Natural killer cell (primary cell): Measurements from ENCODE around the gene OR4D2. TPM values are rescaled to one million over a fixed set of nuclear protein-coding genes. Genes with fewer than 3 reads are reported as not detected.

Experiments
- ATAC-seq, 3 donors: fragments of 150-1000 bp in 2 of 3; fragments of 200-7000 bp in 1 of 3; cut with Tn5 transposase; 1 replicate in 1 of 3; 2 replicates in 2 of 3; pipeline ENCODE4 v1.10.0; 2021; ENCODE audit warnings: mild to moderate bottlenecking in 2 of 3, moderate library complexity in 2 of 3
- DNase-seq, 2 donors: peaks; one replicate each; pipeline versions ENCODE4 v3.0.0 to v3.0.0-alpha.2; 2013 to 2021; ENCODE audit warnings: mixed read lengths in 1 of 2
- H3K27ac ChIP-seq: one replicate; pipeline ENCODE4 v1.5.1; 2013; ENCODE audit warnings: mild to moderate bottlenecking, low read length
- H3K27me3 ChIP-seq: one replicate; pipeline ENCODE4 v1.6.1; 2013; ENCODE audit warnings: low read length; ENCODE audit not compliant: control insufficient read depth, insufficient read depth
- H3K36me3 ChIP-seq: one replicate; pipeline ENCODE4 v1.6.1; 2013; ENCODE audit warnings: low read length; ENCODE audit not compliant: control insufficient read depth, insufficient read depth
- H3K4me1 ChIP-seq: one replicate; pipeline ENCODE4 v1.6.1; 2013; ENCODE audit warnings: low read length; ENCODE audit not compliant: control insufficient read depth, insufficient read depth
- H3K4me3 ChIP-seq: one replicate; pipeline ENCODE4 v1.5.1; 2013; ENCODE audit warnings: low read length
- H3K9me3 ChIP-seq: one replicate; pipeline ENCODE4 v1.6.1; 2013; ENCODE audit warnings: low read length; ENCODE audit not compliant: control insufficient read depth, insufficient read depth
- H3K27ac Mint-ChIP-seq, 2 donors: one replicate each; pipeline ENCODE4 v1.8.0; 2022; ENCODE audit warnings: mild to moderate bottlenecking in 2 of 2, mixed read lengths in 2 of 2, moderate library complexity in 1 of 2
- H3K27me3 Mint-ChIP-seq, 2 donors: one replicate each; pipeline ENCODE4 v1.8.0; 2022; ENCODE audit warnings: low read depth in 2 of 2, mixed read lengths in 2 of 2
- H3K36me3 Mint-ChIP-seq: one replicate; pipeline ENCODE4 v1.8.0; 2022; ENCODE audit warnings: mixed read lengths
- H3K4me1 Mint-ChIP-seq, 2 donors: one replicate each; pipeline ENCODE4 v1.8.0; 2022; ENCODE audit warnings: mixed read lengths in 2 of 2
- H3K4me3 Mint-ChIP-seq: one replicate; pipeline ENCODE4 v1.8.0; 2022; ENCODE audit warnings: mild to moderate bottlenecking, moderate library complexity, mixed read lengths
- H3K9me3 Mint-ChIP-seq, 2 donors: one replicate each; pipeline ENCODE4 v1.8.0; 2022; ENCODE audit warnings: mixed read lengths in 2 of 2
- whole genome bisulfite sequencing: methylation state at CpG from one replicate; pipeline ENCODE4 v1.1.7; 2013; ENCODE audit warnings: missing lambda C conversion rate; ENCODE audit not compliant: insufficient coverage; 5-methylcytosine and 5-hydroxymethylcytosine counted together
- intact Hi-C: fragments of 100-400 bp; cut with micrococcal nuclease; formaldehyde crosslinking; loops from one replicate; pipeline ENCODE4 v1.14.2; 2022
- total RNA-seq, 4 donors: library from RNA; stranded (reverse); fragments of 120-200 nt in 1 of 4; gene quantifications; one replicate each; pipeline versions ENCODE4 v1.2.3 to v1.2.4, GENCODE V29; 2013 to 2022
- TF ChIP-seq, protein P1 (sequence below): fragments of 200-600 bp; IDR thresholded peaks from one replicate; pipeline ENCODE4 v1.8.0; 2022; ENCODE audit warnings: antibody characterized with exemption

Gene OR4D2
- total RNA-seq, 3 donors from 2014 or later (not counting 1 experiment from before 2014, with no cell fraction given): not detected

DNA sequence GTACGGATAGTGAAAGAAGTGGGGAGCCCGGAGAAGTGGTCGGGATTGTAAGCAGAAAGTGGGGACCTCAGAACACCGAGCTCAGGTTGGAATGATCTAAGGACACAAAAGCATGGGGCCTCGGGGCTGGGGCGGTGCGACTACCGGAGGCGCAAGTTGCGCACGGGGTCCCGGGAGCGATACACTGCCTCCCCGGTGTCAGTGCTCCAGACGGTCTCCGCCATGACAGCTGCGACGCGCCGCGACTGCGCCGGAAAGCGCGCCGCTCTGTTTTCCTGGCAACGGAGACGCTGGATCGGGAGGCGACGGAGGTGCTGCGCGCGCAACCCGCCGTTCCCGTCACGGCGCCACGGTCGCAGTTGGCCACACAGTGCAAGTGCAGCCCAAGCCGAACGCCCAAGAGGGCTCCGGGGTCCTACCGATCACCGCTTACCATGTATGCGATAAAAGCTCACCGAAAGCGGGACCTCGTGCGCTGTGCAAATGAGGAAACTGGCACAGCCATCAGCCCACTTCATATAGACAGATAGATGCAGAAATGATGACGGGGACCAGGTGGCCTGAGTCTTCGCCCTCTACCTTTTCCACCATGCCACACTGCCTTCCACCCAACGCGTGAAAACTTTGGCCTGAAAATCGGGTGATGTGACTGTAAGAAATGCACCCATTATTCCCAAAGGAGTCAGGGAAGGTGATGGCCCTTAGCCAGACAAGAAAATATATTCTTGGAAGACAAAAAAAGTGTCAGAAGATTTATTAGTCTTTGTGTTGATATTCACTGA is 52.4 kb downstream of the OR4D2 start, which contains the start of gene MKS1:
TSS of gene MKS1 (minus strand) at position 249 of the 782 bp plus-strand sequence. CDS start at position 224, 25 bp downstream.
- Mint-ChIP-seq H3K27me3 (peaks cover 0 to 13% of the 10 kb centered on the region in 2 donors), H3K4me1 (peaks cover 18 to 22% of the 10 kb centered on the region in 2 donors), H3K9me3 (no peaks in the 10 kb centered on the region), H3K36me3 (no peaks in the 10 kb centered on the region), H3K27ac (peak within 1 kb of the TSS; percentile 94 to 95), H3K4me3 (peak within 1 kb of the TSS; percentile 96)
- DNase-seq: peak; percentile 92 to 97
- Histone ChIP-seq H3K27me3 (no peaks in the 10 kb centered on the region), H3K4me1 (peaks cover 14% of the 10 kb centered on the region), H3K9me3 (no peaks in the 10 kb centered on the region), H3K27ac (peak within 1 kb of the TSS; percentile 77), H3K4me3 (peak within 1 kb of the TSS; percentile 81), H3K36me3 (peaks cover 3% of the 10 kb centered on the region)
- WGBS: under 1% methylated on average over 56 of the region's 56 CpGs
- intact Hi-C loops: loop anchor here (2.0 kb wide), 1 partner anchor 212 kb away; the partner anchor contains the start of gene SRSF1
- ATAC-seq: peak; percentile 95 to 98 (median 97)
- TF ChIP-seq, protein P1, sequence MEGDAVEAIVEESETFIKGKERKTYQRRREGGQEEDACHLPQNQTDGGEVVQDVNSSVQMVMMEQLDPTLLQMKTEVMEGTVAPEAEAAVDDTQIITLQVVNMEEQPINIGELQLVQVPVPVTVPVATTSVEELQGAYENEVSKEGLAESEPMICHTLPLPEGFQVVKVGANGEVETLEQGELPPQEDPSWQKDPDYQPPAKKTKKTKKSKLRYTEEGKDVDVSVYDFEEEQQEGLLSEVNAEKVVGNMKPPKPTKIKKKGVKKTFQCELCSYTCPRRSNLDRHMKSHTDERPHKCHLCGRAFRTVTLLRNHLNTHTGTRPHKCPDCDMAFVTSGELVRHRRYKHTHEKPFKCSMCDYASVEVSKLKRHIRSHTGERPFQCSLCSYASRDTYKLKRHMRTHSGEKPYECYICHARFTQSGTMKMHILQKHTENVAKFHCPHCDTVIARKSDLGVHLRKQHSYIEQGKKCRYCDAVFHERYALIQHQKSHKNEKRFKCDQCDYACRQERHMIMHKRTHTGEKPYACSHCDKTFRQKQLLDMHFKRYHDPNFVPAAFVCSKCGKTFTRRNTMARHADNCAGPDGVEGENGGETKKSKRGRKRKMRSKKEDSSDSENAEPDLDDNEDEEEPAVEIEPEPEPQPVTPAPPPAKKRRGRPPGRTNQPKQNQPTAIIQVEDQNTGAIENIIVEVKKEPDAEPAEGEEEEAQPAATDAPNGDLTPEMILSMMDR: peak; percentile 63

DNA sequence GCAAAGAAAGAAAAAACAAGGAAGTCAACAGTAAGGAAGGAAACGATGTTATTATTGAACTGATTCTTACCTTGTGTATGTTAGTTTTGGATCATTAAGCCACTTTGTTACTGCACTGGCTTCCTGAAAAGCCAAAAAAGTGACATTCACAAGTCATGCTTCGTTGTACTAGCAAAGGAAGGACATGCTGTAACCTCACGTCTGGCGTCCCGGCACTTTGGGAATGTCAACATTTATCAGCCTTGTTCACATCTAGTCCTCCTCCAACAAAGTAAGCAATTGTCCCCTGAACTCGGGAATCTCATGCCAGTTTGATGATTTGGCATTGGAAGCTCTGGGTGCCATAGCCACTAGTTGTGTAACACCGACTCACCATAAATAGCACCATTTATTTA is 53.0 kb downstream of the OR4D2 start:
- Mint-ChIP-seq H3K4me1 (peaks cover 18 to 22% of the 10 kb centered on the region in 2 donors), H3K27me3 (peaks cover 3 to 18% of the 10 kb centered on the region in 2 donors), H3K4me3 (peak overlapping the region; percentile 96), H3K36me3 (no peaks in the 10 kb centered on the region), H3K27ac (peak overlapping the region; percentile 94 to 95), H3K9me3 (no peaks in the 10 kb centered on the region)
- intact Hi-C loops: loop anchor here (2.0 kb wide), 1 partner anchor 213 kb away; the partner anchor contains the start of gene SRSF1
- Histone ChIP-seq H3K36me3 (peaks cover 2% of the 10 kb centered on the region), H3K27me3 (no peaks in the 10 kb centered on the region), H3K9me3 (no peaks in the 10 kb centered on the region), H3K4me1 (peaks cover 14% of the 10 kb centered on the region), H3K27ac (peak overlapping the region; percentile 77), H3K4me3 (peak overlapping the region; percentile 81)
- peak in 1 of 2 donors; percentile 29 for DNase-seq
- TF ChIP-seq, protein P1: no peak
- 75% methylated on average over 7 of the region's 7 CpGs for WGBS
- ATAC-seq: no peak

Other genes starting within 250 kb of the OR4D2 start
- gene CUEDC1, start 211.6 kb upstream of the OR4D2 start, total RNA-seq: 1 to 10 TPM; 1.5 to 3.7 (median 2.6) TPM
- 10 to 100 TPM; 49.8 to 64.6 (median 63.4) TPM for gene VEZF1, start 178.7 kb upstream of the OR4D2 start, total RNA-seq
- 100 to 1,000 TPM; 125 to 157 (median 137) TPM for gene SRSF1, start 159.7 kb upstream of the OR4D2 start, total RNA-seq
- gene DYNLL2, start 83.6 kb upstream of the OR4D2 start, total RNA-seq: 10 to 100 TPM; 25.6 to 37.0 (median 36.1) TPM
- 1 to 10 TPM; 1.0 to 1.6 (median 1.2) TPM for gene OR4D1, start 18.6 kb upstream of the OR4D2 start, total RNA-seq
- not detected for gene EPX, start 25.7 kb downstream of the OR4D2 start, total RNA-seq
- 10 to 100 TPM in 1 of 3 donors, 1 to 10 TPM in 2; 4.5 to 10.7 (median 8.5) TPM for gene MKS1, start 52.3 kb downstream of the OR4D2 start, total RNA-seq
- gene LPO, start 71.6 kb downstream of the OR4D2 start, total RNA-seq: not detected
- 1 to 10 TPM in 2 of 3 donors, not detected in 1; 1.8 to 1.9 TPM for gene MPO, start 114.0 kb downstream of the OR4D2 start, total RNA-seq
- 100 to 1,000 TPM; 176 to 282 (median 246) TPM for gene TSPOAP1, start 161.8 kb downstream of the OR4D2 start, total RNA-seq
- 10 to 100 TPM; 55.9 to 68.3 (median 68.1) TPM for gene SUPT4H1, start 185.2 kb downstream of the OR4D2 start, total RNA-seq